GM10266 (cell line): ENCODE data around the gene OR4M1.
"Not testable (repeated sequence)": the region's sequence is repeated elsewhere in the genome, so short reads cannot be mapped to it uniquely, and the experiment has no call there.

Experiments used
- DNase-seq: peaks from one replicate; pipeline ENCODE4 v3.0.0; 2012; ENCODE audit errors: extremely low spot score
- TF ChIP-seq, protein P1 (sequence below): IDR thresholded peaks from 2 replicates; pipeline ENCODE4 v1.5.1; 2012; ENCODE audit warnings: mild to moderate bottlenecking, low read depth; ENCODE audit not compliant: control insufficient read depth, insufficient read depth; ENCODE audit errors: missing control alignments

Gene OR4M1

DNA sequence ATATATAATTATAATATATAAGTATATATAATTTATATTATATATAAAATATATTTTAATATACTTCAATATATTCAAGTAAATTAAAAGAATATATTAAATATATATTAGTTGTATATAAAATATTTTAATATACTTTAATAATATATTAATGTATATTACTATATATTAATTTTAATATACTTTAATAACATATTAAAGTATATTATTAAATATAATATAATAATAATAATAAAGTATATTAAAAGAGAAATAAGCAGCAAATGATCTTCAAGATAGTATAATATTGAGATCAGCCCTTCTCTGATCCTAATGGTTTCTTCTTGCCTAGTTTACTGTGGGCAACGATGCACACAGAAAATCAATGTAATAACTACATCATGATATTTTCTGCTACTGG lies 2.3 kb downstream of the OR4M1 start:
- no peak for DNase-seq
- TF ChIP-seq, protein P1, sequence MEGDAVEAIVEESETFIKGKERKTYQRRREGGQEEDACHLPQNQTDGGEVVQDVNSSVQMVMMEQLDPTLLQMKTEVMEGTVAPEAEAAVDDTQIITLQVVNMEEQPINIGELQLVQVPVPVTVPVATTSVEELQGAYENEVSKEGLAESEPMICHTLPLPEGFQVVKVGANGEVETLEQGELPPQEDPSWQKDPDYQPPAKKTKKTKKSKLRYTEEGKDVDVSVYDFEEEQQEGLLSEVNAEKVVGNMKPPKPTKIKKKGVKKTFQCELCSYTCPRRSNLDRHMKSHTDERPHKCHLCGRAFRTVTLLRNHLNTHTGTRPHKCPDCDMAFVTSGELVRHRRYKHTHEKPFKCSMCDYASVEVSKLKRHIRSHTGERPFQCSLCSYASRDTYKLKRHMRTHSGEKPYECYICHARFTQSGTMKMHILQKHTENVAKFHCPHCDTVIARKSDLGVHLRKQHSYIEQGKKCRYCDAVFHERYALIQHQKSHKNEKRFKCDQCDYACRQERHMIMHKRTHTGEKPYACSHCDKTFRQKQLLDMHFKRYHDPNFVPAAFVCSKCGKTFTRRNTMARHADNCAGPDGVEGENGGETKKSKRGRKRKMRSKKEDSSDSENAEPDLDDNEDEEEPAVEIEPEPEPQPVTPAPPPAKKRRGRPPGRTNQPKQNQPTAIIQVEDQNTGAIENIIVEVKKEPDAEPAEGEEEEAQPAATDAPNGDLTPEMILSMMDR: no peak

DNA sequence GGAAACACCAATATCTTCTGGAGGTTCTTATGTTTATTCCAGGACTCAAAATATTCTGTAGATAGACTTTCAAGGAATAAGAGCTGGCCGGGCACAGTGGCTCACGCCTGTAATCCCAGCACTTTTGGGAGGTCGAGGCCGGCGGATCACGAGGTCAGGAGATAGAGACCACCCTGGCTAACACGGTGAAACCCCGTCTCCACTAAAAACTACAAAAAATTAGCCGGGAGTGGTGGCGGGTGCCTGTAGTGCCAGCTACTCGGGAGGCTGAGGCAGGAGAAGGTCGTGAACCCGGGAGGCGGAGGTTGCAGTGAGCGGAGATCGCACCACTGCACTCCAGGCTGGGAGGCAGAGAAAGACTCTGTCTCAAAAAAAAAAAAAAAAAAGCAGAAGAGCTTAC lies 12.5 kb downstream of the OR4M1 start:
- DNase-seq: not testable (repeated sequence)

DNA sequence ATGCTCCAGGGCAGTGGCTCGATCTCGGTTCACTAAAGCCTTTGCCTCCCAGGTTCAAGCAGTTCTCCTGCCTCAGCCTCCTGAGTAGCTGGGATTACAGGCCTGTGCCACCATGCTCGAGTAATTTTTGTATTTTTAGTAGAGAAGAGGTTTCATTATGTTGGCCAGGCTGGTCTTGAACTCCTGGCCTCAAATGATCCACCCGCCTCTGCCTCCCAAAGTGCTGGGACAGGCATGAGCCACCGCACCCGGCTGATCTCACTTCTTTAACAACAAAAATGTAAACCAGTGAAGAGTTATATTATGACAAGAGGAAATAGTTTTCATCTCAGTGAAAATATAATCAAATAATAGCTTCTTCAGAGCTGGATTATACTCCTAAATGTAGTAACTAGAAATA lies 14.0 kb downstream of the OR4M1 start:
- DNase-seq: not testable (repeated sequence)

DNA sequence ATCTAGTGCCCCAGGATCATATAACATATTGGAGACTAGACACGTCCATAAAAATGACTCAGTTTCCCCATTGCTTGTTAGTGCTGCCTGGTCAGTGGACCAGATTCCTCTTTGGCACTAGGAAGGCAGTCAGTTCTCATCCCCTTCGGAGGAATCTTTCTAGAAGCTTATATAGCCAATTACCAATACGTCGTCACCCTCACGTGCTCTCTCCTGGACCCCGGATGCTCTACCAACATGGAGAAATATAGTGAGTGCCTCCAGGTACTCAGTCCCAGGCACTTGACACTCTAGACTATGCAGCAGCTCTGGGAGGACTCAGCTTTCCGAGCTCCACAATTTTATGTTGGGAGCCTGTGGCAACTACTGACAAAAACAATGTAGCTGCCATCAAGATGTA lies 14.8 kb downstream of the OR4M1 start:
- DNase-seq: not testable (repeated sequence)

DNA sequence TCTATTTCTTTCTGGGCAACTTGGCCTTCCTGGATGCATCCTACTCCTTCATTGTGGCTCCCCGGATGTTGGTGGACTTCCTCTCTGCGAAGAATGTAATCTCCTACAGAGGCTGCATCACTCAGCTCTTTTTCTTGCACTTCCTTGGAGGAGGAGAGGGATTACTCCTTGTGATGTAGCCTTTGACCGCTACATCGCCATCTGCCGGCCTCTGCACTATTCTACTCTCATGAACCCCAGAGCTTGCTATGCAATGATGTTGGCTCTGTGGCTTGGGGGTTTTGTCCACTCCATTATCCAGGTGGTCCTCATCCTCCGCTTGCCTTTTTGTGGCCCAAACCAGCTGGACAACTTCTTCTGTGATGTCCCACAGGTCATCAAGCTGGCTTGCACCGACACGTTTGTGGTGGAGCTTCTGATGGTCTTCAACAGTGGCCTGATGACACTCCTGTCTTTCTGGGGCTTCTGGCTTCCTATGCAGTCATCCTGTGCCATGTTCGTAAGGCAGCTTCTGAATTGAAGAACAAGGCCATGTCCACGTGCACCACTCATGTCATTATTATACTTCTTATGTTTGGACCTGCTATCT lies 23.3 kb downstream of the OR4M1 start:
- DNase-seq: not testable (repeated sequence)

DNA sequence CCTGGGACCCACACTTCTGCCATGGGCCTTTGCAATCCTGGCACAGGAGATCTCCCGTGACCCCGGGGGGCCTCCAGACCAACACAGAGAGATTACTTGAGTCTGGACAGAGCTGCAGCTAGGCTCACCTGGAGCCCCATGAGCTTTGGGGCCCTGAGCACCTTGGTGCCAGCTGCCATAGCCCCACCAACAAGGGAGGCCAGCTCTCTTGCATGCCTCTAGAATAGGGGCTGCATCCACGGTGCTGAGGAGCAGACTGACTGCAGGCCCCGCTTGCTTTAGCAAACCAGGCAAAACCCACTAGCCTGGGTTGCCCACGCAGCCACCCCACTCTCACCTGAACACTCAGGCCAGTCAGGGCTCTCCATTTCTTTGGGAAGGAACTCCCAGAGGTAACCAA lies 26.6 kb downstream of the OR4M1 start:
- DNase-seq: no peak
- TF ChIP-seq, protein P1: no peak

DNA sequence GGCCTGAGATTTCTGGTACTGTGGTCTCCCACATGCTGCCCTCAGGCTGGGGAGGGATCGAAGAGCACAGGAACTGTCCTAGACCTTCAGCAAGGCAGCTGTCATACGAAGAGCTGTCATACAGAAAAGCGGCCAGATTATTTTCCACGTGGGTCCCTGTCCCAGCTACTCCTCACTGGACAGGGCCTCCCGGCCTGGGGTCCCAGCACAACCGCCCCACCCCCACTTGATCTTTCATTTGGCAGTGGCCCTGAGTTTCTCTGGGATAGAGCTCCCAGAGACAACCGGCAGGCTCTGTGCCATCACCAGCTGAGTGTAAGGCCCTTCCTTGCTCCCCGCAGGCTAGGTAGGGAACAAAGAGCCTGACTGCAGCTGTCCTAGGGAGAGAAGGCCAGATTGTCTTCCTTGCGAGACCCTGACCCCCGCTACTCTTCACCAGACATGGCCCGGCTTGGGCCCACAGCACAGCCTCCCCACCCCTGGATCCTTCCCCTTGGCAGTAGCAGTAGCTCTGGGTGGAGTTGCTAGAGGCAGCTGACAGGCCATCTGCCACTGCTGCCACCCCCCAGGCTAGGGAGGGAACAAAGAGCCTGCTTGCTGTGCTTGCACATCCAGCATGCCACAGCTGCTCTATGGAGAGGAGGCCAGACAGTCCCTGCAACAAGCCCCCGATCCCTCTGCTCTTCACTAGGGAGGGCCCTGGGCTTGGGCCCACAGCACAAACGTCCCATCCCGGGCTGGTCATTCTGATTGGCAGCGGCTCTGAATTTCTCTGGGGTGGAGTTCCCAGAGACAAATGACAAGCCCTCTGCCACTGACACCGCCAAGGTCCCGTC lies 27.2 kb downstream of the OR4M1 start:
- DNase-seq: no peak
- TF ChIP-seq, protein P1: no peak

DNA sequence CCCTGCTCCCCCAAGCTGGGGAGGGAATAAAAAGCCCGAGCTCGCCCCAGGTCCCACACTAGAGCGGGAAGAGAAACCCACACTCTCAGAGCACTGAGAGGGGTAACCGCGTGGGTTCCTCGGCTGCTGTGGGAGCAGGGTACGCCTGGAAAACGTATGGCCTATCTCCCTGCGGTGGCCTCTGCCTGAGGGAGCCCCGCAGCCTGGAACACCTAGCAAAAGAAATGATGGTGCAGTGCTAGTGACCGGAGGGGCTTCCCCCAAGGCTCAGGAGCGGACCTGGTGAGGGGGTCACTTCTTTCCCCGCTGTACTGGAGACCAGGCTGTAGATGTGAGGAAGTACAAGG lies 27.8 kb downstream of the OR4M1 start:
- DNase-seq: no peak
- TF ChIP-seq, protein P1: no peak

DNA sequence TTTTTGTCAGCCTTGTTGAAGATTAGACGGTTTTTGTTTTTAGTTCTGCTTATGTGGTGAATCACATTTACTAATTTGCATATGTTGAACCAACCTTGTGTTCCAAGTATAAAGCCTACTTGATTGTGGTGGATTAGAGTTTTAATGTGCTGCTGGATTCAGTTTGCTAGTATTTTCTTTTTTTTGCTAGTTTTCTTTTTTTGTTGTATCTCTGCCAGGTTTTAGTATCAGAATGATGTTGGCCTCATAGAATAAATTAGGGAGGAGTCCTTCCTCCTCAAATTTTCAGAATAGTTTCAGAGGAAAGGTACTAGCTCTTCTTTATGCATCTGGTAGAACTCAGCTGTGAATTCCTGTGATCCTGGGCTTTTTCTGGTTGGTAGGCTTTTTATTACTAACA lies 30.2 kb downstream of the OR4M1 start, which contains the start of gene OR4N2:
TSS of gene OR4N2 (plus strand) at position 301 of the 400 bp plus-strand sequence. CDS start 23,679 bp downstream, outside the sequence.
- DNase-seq: not testable (repeated sequence)

DNA sequence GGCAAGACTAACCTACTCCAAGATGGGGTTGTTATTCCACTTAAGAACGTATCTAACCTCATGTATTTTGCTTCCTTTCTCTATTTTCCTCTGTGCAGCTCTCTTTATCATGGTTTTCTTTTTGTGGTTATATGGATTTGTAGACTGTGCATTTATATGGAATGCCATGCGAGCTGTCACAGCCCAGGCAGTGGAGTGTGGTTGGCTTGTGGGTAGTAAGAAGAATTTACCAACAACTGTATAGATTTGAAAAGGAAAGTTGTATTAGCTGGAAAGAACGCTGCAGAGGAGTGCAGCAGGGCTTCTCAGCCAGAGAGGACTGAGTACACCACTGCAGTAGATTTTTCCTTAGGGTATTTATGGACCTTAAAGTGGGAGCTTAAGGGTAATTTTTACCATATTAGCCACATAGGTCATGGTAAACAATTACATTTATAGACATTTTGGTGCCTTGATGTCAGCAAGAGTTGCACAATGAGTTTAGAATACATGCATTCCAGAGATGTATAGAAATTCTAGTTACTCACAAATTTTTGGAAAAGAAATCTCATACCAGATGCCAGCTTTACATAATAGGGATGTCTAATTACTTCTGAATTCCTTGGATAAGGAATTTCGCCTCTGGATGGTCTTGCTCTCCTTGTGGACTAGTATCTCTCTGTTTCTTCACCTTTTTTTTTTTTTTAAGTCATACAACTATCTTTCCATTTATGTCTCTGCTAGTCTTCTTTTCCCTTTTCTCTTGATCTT lies 40.0 kb downstream of the OR4M1 start:
- DNase-seq: not testable (repeated sequence)

DNA sequence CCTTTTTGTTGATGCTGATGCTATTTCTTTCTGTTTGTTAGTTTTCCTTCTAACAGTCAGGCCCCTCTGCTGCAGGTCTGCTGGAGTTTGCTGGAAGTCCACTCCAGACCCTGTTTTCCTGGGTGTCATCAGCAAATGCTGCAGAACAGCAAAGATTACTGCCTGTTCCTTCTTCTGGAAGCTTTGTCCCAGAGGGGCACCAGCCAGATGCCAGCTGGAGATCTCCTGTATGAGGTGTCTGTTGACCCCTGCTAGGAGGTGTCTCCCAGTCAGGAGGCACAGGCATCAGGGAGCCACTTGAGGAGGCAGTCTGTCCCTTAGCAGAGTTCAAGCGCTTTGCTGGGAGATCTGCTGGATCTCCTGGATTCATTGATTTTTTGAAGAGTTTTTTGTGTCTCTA lies 46.6 kb downstream of the OR4M1 start:
- not testable (repeated sequence) for DNase-seq

DNA sequence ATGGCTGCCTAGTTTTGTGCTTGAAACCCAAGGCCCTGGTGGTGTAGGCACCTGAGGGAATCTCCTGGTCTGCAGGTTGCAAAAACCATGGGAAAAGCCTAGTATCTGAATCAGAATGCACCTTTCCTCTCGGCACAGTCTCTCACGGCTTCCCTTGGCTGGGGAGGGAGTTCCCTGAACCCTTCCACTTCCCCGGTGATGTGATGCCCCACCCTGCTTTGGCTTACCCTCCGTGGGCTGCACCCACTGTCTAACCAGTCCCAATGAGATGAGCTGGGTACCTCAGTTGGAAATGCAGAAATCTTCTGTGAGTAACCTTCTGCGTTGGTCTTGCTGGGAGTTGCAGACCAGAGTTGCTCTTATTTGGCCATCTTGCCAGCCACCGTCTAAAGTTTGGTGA lies 47.7 kb downstream of the OR4M1 start:
- DNase-seq: not testable (repeated sequence)
